Adrenal gland (tissue), 12 donors: Measurements from ENCODE around the gene ACAA2. TPM values are rescaled to one million over a fixed set of nuclear protein-coding genes. Genes with fewer than 3 reads are reported as not detected.

Experiments used
- DNase-seq, 7 donors: peaks; one replicate each; pipeline ENCODE4 v3.0.0-alpha.2; 2019 to 2020
- H3K27ac ChIP-seq, 5 donors: fragments of 200-600 bp; sonication (generic) in 4 of 5; 1 replicate in 3 of 5; 2 replicates in 2 of 5; pipeline versions ENCODE4 v1.5.1 to v1.8.0; 2016 to 2020; ENCODE audit warnings: mild to moderate bottlenecking in 1 of 5
- H3K27me3 ChIP-seq: fragments of 200-600 bp; 2 replicates; pipeline ENCODE4 v1.8.0; 2021
- H3K36me3 ChIP-seq, 2 donors: fragments of 200-600 bp; replicated peaks in 1 of 2; 1 replicate in 1 of 2; 2 replicates in 1 of 2; pipeline versions ENCODE4 v1.5.1 to v1.8.0; 2018 to 2022
- H3K4me1 ChIP-seq, 2 donors: fragments of 200-600 bp; replicated peaks in 1 of 2; 1 replicate in 1 of 2; 2 replicates in 1 of 2; pipeline versions ENCODE4 v1.5.1 to v1.8.0; 2018 to 2021
- H3K4me3 ChIP-seq, 4 donors: fragments of 200-600 bp; sonication (generic) in 3 of 4; one replicate each; pipeline ENCODE4 v1.5.1; 2016 to 2018
- H3K9me3 ChIP-seq, 3 donors: fragments of 200-600 bp; sonication (generic) in 1 of 3; replicated peaks in 1 of 3; 1 replicate in 2 of 3; 2 replicates in 1 of 3; pipeline versions ENCODE4 v1.5.1 to v1.8.0; 2016 to 2021
- POLR2A ChIP-seq, 2 donors: fragments of 450-650 bp; IDR thresholded peaks; one replicate each; pipeline ENCODE4 v1.6.1; 2017; ENCODE audit warnings: antibody characterized with exemption in 2 of 2, mild to moderate bottlenecking in 2 of 2, moderate library complexity in 1 of 2
- WGBS, 4 donors: extraction: QIAGEN DNeasy Blood & Tissue Kit in 2 of 4; methylation state at CpG; one replicate each; pipeline versions ENCODE4 v1.1.5 to v1.1.7; 2013 to 2017; 5-methylcytosine and 5-hydroxymethylcytosine counted together
- intact Hi-C, 2 donors: fragments of 100-400 bp; cut with DNase I; formaldehyde crosslinking; loops; one replicate each; pipeline versions ENCODE4 v1.14.1 to v1.15.0; 2022 to 2023
- polyA plus RNA-seq, 3 donors: library from polyadenylated mRNA; stranded (reverse); fragments of 200-250 nt in 2 of 3; fragments of 350-450 nt in 1 of 3; fragmentation: Illumina TruSeq in 1 of 3; extraction: RNeasy Lipid Tissue Mini Kit (QIAGEN cat#74804) in 1 of 3; gene quantifications; one replicate each; pipeline ENCODE4 v1.2.3, GENCODE V29; 2013 to 2014
- total RNA-seq, 9 donors: library from RNA; depleted of rRNA in 4 of 9; stranded (reverse); fragments of >200 nt in 4 of 9; fragments of 120-200 nt in 1 of 9; fragmentation: NEBNext Ultra II Directional in 1 of 9; extraction: Animal tissue kit (Norgen Biotek cat#: 25700) in 1 of 9; gene quantifications; one replicate each; pipeline versions ENCODE4 v1.1.0 to v1.2.4, GENCODE V29; 2013 to 2023
- TF ChIP-seq, protein P1 (sequence below), 6 experiments: fragments of 450-650 bp in 4 of 6; fragments of 200-600 bp in 2 of 6; sonication (generic) in 1 of 6; IDR thresholded peaks; 1 replicate in 5 of 6; 2 replicates in 1 of 6; pipeline versions ENCODE4 v1.5.1 to v1.8.0; 2016 to 2021; ENCODE audit warnings: antibody characterized with exemption in 6 of 6, mild to moderate bottlenecking in 2 of 6, moderate library complexity in 1 of 6
- donor health status: healthy with polysubstance abuse.
- donor health status: Bipolar disorder and iron deficiency.
- donor health status: DM: yes; HTN: yes; CAD: no.
- donor health status: DM: no; HTN: no; CAD: no.
- donor health status: DM: no; HTN: no; CAD: no.
- donor health status: DM: yes; HTN: yes; CAD: no.

The ACAA2 gene
- total and polyA plus RNA-seq, 12 donors: 21.4 to 197 (median 105) TPM

DNA sequence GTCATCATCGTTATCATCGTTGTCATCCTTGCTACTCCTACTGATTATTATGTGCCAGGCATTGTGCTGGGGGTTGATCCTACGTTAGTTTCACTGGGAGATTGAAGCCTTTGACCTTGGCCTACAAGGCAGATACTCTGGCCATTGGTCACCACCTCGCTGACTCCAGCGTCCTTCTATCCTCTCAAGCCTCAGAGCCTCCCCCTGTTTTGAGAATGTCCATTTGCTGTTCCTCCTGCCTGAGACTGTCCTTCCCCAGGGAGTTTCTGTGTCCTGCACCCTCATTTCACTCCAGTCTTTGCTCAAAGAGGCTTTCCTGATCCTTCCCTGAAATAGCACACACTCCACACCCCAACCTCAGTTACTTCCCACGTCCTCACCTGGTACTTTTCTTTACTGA, 57.8 kb downstream of the ACAA2 start:
- TF ChIP-seq, protein P1, sequence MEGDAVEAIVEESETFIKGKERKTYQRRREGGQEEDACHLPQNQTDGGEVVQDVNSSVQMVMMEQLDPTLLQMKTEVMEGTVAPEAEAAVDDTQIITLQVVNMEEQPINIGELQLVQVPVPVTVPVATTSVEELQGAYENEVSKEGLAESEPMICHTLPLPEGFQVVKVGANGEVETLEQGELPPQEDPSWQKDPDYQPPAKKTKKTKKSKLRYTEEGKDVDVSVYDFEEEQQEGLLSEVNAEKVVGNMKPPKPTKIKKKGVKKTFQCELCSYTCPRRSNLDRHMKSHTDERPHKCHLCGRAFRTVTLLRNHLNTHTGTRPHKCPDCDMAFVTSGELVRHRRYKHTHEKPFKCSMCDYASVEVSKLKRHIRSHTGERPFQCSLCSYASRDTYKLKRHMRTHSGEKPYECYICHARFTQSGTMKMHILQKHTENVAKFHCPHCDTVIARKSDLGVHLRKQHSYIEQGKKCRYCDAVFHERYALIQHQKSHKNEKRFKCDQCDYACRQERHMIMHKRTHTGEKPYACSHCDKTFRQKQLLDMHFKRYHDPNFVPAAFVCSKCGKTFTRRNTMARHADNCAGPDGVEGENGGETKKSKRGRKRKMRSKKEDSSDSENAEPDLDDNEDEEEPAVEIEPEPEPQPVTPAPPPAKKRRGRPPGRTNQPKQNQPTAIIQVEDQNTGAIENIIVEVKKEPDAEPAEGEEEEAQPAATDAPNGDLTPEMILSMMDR (IDR thresholded peaks at IDR 0.05): no peak
- no peak for TF ChIP-seq POLR2A (IDR thresholded peaks at IDR 0.05)
- H3K4me1 ChIP-seq: no peaks in the 10 kb centered on the region
- intact Hi-C loops: no loop called here
- no peaks in the 10 kb centered on the region for H3K36me3 ChIP-seq
- H3K9me3 ChIP-seq: no peaks in the 10 kb centered on the region
- H3K4me3 ChIP-seq: no peak overlapping the region
- 69 to 82% (median 77%) methylated on average over 6 of the region's 6 CpGs for WGBS, 4 donors
- H3K27me3 ChIP-seq: no peaks in the 10 kb centered on the region
- no peak overlapping the region for H3K27ac ChIP-seq
- DNase-seq: no peak

DNA sequence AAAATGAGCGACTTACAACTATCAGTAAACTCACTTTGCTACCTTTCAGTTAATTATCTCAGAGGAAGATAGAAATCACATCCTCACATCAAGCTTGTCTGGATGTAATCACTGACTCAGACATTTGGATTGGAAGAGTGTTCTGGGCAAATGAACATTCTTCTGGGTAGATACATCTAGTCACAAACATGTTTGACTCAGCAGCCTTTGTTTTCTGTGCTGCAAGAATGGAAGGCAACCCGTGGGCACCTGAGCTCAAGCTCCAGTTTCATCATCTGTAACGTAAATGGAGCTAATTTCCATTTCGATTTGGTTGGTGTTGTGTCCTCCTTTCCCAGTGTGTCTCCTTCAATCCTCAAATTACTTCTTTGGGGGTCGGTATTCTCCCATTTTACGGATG, 58.5 kb downstream of the ACAA2 start:
- intact Hi-C loops: no loop called here
- TF ChIP-seq, protein P1 (IDR thresholded peaks at IDR 0.05): no peak
- TF ChIP-seq POLR2A (IDR thresholded peaks at IDR 0.05): no peak

DNA sequence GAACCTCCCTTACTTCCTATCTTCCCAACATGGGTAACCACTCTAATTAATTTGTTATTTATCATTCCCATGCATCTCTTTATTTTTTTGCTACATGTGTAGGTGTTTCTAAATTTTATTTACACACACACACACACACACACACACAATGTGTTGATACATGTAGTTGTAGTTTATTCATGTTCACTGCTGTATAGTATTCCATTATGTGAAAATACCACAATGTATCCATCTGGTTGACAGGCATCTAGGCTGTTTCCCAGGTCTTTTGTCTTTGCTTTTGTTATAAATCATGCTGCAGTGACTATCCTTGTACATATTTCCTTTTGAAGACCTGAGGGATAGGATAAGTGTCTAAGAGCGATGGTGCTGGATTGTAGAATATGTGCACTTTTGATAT, 59.7 kb downstream of the ACAA2 start:
- intact Hi-C loops: no loop called here
- Histone ChIP-seq H3K4me3 (no peak overlapping the region), H3K27me3 (no peaks in the 10 kb centered on the region), H3K9me3 (no peaks in the 10 kb centered on the region), H3K27ac (no peak overlapping the region), H3K4me1 (no peaks in the 10 kb centered on the region), H3K36me3 (no peaks in the 10 kb centered on the region)
- no peak for TF ChIP-seq POLR2A (IDR thresholded peaks at IDR 0.05)
- TF ChIP-seq, protein P1 (IDR thresholded peaks at IDR 0.05): no peak
- 93 to 100% (median 96%) methylated on average over 1 of the region's 1 CpG for WGBS, 4 donors
- DNase-seq: no peak

More for the DNA sequence above, 58.5 kb downstream of the ACAA2 start:
- no peaks in the 10 kb centered on the region for H3K27me3 ChIP-seq
- no peak overlapping the region for H3K27ac ChIP-seq
- H3K4me1 ChIP-seq: no peaks in the 10 kb centered on the region
- H3K9me3 ChIP-seq: no peaks in the 10 kb centered on the region
- H3K4me3 ChIP-seq: no peak overlapping the region
- WGBS, 4 donors: 80 to 87% (median 85%) methylated on average over 6 of the region's 6 CpGs
- DNase-seq: no peak
- no peaks in the 10 kb centered on the region for H3K36me3 ChIP-seq

DNA sequence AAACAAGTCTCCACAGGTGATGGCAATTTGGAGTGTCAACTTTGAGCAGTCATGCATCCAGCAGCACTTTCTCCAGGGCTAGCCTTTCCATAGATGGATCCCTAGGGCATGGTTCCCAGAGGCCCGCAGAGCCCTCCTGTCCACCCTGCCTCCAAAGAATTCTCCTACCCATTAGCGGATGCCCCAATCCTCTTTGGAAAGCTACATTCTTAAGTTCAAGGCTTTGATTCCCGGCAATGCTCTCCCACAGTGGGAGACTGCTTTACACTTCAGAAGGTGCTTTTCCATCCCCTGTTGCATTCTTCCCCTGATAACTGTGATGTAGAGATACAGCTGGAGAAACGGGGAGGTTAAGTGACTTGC, 61.3 kb downstream of the ACAA2 start:
- WGBS, 4 donors: 35 to 62% (median 45%) methylated on average over 4 of the region's 4 CpGs

More for the DNA sequence above, 61.3 kb downstream of the ACAA2 start:
- Histone ChIP-seq H3K4me3 (no peak overlapping the region), H3K27me3 (no peaks in the 10 kb centered on the region), H3K9me3 (no peaks in the 10 kb centered on the region), H3K27ac (no peak overlapping the region), H3K4me1 (no peaks in the 10 kb centered on the region), H3K36me3 (no peaks in the 10 kb centered on the region)
- DNase-seq: no peak
- TF ChIP-seq POLR2A (IDR thresholded peaks at IDR 0.05): no peak
- TF ChIP-seq, protein P1 (IDR thresholded peaks at IDR 0.05): no peak
- intact Hi-C loops: no loop called here
